PC-9 (cell line): ENCODE measurements around the gene ATOH8.

Experiments
- CTCF ChIP-seq: fragments of 200-600 bp; sonication (generic); conservative IDR thresholded peaks from 2 replicates; pipeline ENCODE4 v1.6.1; 2017; ENCODE audit warnings: mixed run types, antibody characterized with exemption, mild to moderate bottlenecking, moderate library complexity
- EZH2 ChIP-seq: fragments of 200-600 bp; sonication (generic); IDR thresholded peaks from 2 replicates; pipeline ENCODE4 v1.8.0; 2017; ENCODE audit warnings: antibody characterized with exemption, low read depth

- TF ChIP-seq CTCF, result peak; percentile 78
- no peak for TF ChIP-seq EZH2
These were observed 50.8 kb downstream of the ATOH8 start for GRCh38 chr2:85804583-85804982.
